Measurements from ENCODE around the gene SCARF1. TPM values are rescaled to one million over a fixed set of nuclear protein-coding genes. Genes with fewer than 3 reads are reported as not detected.

Gene SCARF1
- total RNA-seq, 1 donor from 2014 or later, result 2.1 TPM

DNA sequence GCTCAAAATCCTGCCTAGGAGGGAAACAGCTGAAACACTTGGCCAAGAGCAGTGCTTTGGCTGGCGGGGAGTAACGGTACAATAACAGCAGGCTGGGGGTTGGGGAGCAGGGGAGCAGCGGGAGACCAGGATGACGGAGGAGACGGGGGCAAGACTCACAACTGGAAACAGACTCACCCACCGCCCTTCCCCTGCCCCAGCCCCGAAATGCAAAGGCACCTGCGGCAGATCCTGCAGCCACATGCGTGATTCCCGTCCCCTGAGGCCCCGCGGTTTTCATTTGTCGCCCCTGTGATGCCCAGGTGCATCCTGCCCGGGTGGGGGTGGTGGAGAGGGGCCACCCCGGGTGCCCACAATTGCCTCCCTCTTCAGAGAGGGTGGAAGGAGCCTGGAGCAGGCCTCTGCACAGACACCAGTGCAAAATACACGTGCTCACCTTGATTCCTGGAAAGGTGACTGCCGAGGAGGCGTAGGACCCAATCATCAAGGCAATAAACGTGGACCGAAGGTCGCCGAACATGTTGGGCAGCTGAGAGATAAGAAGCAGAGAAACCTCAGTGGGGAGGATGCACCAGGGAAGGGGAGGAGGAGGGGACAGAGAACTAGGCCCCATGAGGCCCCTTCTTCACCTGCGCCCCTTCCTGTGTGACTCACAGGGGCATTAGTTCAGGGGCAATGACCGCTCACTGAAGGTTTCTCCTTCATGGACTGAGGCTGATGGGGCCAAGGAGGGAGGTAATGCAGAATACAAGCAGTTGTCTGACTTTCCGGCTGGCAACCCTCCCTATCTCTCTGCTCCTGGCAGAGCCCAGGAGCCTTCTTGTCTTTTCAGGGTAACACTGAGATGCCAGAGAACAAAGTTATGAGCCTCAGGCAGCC, 52.5 kb downstream of the SCARF1 start:
- no peaks in the 10 kb centered on the region for H3K4me1 Mint-ChIP-seq
- no peaks in the 10 kb centered on the region for H3K27me3 Mint-ChIP-seq (ENCODE audit: low read depth)
- no peaks in the 10 kb centered on the region for H3K9me3 Mint-ChIP-seq
- TF ChIP-seq, protein P1, sequence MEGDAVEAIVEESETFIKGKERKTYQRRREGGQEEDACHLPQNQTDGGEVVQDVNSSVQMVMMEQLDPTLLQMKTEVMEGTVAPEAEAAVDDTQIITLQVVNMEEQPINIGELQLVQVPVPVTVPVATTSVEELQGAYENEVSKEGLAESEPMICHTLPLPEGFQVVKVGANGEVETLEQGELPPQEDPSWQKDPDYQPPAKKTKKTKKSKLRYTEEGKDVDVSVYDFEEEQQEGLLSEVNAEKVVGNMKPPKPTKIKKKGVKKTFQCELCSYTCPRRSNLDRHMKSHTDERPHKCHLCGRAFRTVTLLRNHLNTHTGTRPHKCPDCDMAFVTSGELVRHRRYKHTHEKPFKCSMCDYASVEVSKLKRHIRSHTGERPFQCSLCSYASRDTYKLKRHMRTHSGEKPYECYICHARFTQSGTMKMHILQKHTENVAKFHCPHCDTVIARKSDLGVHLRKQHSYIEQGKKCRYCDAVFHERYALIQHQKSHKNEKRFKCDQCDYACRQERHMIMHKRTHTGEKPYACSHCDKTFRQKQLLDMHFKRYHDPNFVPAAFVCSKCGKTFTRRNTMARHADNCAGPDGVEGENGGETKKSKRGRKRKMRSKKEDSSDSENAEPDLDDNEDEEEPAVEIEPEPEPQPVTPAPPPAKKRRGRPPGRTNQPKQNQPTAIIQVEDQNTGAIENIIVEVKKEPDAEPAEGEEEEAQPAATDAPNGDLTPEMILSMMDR (IDR thresholded peaks at IDR 0.05; ENCODE audit: unreplicated experiment), result no peak
- no peak overlapping the region for H3K27ac Mint-ChIP-seq
- no peak for DNase-seq (ENCODE audit: low spot score in 2 of 2, unreplicated experiment in 2 of 2)
- H3K4me3 Mint-ChIP-seq, result no peak overlapping the region
- no peaks in the 10 kb centered on the region for H3K36me3 Mint-ChIP-seq

DNA sequence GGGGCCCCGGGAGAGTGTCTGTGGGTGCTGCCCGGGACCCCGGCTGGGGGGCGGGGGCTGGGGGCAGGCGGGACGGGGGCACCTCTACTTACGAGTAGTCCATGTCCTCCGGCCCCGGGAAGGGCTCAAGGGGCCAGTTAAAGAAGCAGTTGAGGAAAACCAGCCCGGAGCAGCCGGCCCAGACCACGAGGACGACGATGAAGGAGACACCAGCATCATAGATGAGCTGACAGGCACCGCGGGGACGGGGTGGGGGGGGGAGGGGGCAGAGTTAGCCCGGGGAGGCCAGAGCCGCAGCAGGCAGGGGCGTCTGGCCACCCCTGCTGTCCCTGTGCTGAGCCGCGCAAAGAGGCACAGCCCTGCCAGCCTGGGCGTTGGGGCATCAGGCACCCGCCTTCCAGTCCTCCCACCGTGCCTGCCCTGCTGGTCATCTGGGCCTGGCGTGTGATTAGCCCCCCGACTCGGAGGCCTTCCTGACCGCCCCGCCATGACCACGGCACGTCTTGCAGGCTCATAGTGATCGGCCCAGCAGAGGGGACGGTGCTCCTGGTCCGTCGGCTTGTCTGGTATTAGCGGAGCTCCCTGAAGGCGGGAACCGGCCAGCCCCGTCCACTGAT, 54.0 kb downstream of the SCARF1 start:
- Mint-ChIP-seq H3K4me1 (peaks cover 3% of the 10 kb centered on the region), H3K27me3 (ENCODE audit: low read depth) (no peaks in the 10 kb centered on the region), H3K36me3 (no peaks in the 10 kb centered on the region), H3K27ac (no peak overlapping the region), H3K4me3 (no peak overlapping the region), H3K9me3 (no peaks in the 10 kb centered on the region)
- TF ChIP-seq, protein P1 (IDR thresholded peaks at IDR 0.05; ENCODE audit: unreplicated experiment), result no peak
- no peak for DNase-seq (ENCODE audit: low spot score in 2 of 2, unreplicated experiment in 2 of 2)

DNA sequence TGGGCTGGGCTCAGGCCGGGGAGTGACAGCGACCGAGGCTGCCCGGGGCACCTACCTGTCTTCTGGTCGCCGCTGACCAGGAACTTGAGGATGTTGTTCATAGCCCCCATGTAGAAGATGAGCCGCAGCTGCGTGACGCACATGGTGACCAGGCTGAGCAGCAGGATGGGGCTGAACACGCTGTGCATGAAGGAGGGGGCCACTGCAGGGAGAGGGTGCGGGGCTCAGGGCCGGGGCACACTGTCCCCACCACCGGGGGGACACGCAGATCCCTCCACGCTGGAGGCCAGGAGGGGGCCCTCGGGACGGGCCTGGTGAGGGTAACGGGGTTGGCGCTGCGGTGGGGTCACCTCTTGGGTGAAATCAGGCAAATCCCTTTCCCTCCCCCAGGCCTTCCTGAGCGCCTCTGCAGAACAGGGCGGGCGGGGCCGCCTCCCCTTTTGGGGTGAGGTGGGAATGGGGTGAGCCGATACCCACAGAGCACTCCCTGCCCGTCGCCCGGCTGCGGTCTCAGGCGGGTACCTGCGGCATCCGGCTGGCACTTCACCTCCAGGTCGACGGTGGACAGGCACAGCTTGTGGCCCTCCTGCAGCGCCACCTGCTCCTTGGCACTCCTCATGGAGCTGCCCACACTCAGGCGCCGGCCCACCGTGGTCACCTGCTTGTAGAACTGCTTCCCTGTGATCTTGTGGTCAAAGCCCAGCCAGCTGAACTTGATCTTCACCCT, 54.6 kb downstream of the SCARF1 start:
- H3K27me3 Mint-ChIP-seq (ENCODE audit: low read depth), result no peaks in the 10 kb centered on the region
- H3K4me3 Mint-ChIP-seq, result no peak overlapping the region
- no peaks in the 10 kb centered on the region for H3K36me3 Mint-ChIP-seq
- no peak overlapping the region for H3K27ac Mint-ChIP-seq
- peaks cover 5% of the 10 kb centered on the region for H3K4me1 Mint-ChIP-seq
- TF ChIP-seq, protein P1 (IDR thresholded peaks at IDR 0.05; ENCODE audit: unreplicated experiment), result no peak
- no peak for DNase-seq (ENCODE audit: low spot score in 2 of 2, unreplicated experiment in 2 of 2)
- no peaks in the 10 kb centered on the region for H3K9me3 Mint-ChIP-seq

DNA sequence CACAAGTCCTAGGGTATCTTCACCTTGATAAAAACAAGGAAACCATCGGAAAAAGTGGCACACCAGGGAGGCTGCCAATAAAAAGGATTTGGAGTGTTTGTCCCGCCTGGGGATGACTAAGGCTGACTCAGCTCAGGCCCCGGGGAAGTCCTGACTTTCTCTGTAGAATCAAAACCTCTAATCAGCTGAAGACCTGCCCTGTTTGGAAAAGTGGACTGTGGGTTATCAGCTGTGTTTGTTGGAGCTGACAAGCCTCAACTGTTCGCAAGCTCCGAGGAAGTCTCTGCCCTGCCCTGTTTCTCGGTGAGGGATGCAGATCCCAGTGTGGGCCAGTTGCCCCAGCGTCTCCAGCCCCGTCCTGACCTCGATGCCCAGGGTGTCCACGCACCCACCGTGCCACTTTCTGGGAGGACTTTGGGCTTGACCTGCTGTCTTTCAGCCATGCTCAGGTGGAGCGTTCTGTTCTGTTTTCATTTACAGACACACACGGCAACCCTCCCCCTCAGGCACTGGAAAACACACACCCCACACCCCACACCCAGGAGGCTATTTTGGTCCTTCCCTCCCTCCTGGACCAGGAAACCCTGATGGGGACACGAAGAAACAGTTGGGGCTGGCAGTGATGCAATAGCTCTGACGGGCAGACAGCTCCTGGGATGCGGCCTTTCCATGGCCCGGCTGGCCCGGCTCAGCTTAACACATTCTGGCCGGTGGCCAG, 55.3 kb downstream of the SCARF1 start:
- H3K4me3 Mint-ChIP-seq, result no peak overlapping the region
- no peaks in the 10 kb centered on the region for H3K27me3 Mint-ChIP-seq (ENCODE audit: low read depth)
- no peaks in the 10 kb centered on the region for H3K36me3 Mint-ChIP-seq
- TF ChIP-seq, protein P1 (IDR thresholded peaks at IDR 0.05; ENCODE audit: unreplicated experiment), result no peak
- H3K27ac Mint-ChIP-seq, result no peak overlapping the region
- peaks cover 7% of the 10 kb centered on the region for H3K4me1 Mint-ChIP-seq
- no peak for DNase-seq (ENCODE audit: low spot score in 2 of 2, unreplicated experiment in 2 of 2)
- no peaks in the 10 kb centered on the region for H3K9me3 Mint-ChIP-seq

DNA sequence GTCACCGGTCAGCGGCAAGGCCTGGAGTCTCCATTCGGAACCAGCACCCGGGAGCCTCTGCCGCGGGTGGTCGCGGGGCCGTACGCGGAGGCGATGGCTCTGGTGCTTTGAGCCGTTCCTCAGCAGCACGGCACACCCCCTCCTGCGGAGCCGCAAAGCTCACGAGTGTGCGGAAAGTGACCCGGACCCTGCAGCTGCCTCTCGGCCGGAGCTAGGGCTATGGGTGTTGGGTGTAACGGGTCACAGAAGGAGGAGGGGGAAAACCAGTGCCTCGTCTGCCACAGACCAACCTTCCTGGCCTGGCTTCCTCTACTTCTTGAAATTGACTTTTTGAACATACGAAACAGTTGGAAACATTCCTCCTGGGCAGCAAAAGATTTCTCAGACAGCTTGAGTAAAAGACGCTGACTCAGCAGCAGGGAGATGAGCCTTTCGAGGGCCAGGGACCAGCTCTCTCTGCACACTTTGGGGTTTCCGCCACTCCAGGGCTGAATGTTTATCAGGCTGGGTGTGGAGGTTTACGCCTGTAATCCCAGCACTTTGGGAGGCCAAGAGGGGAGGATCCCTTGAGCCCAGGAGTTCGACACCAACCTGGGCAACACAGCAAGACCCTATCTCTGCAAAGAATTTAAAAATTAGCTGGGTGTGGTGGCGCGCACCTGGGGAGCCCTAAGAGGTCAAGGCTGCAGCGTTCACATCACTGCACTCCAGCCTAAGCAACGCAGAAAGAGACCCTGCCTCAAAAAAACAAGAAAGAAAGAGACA, 56.5 kb downstream of the SCARF1 start:
- no peaks in the 10 kb centered on the region for H3K27me3 Mint-ChIP-seq (ENCODE audit: low read depth)
- no peak overlapping the region for H3K27ac Mint-ChIP-seq
- H3K4me1 Mint-ChIP-seq, result peaks cover 7% of the 10 kb centered on the region
- H3K4me3 Mint-ChIP-seq, result no peak overlapping the region
- no peak for DNase-seq (ENCODE audit: low spot score in 2 of 2, unreplicated experiment in 2 of 2)
- H3K36me3 Mint-ChIP-seq, result no peaks in the 10 kb centered on the region
- TF ChIP-seq, protein P1 (IDR thresholded peaks at IDR 0.05; ENCODE audit: unreplicated experiment), result no peak
- H3K9me3 Mint-ChIP-seq, result no peaks in the 10 kb centered on the region

Measured in mesothelial cell of epicardium (in vitro differentiated cells).